RCC 7860 (cell line): Measurements from ENCODE around the gene PKHD1.
"Not testable (repeated sequence)": the region's sequence is repeated elsewhere in the genome, so short reads cannot be mapped to it uniquely, and the experiment has no call there.

Source experiments
- DNase-seq: peaks from one replicate; pipeline ENCODE4 v3.0.0-alpha.2; 2015; ENCODE audit warnings: low spot score
- FAIRE-seq: peaks from 2 replicates; lab custom pipeline; 2012; peaks lifted over from hg19 to GRCh38; lab: Jason Lieb, UNC

Gene PKHD1

GRCh38 chr6:52000064-52000463, 87.3 kb downstream of the PKHD1 start:
- no peak for FAIRE-seq
- DNase-seq: no peak

DNA sequence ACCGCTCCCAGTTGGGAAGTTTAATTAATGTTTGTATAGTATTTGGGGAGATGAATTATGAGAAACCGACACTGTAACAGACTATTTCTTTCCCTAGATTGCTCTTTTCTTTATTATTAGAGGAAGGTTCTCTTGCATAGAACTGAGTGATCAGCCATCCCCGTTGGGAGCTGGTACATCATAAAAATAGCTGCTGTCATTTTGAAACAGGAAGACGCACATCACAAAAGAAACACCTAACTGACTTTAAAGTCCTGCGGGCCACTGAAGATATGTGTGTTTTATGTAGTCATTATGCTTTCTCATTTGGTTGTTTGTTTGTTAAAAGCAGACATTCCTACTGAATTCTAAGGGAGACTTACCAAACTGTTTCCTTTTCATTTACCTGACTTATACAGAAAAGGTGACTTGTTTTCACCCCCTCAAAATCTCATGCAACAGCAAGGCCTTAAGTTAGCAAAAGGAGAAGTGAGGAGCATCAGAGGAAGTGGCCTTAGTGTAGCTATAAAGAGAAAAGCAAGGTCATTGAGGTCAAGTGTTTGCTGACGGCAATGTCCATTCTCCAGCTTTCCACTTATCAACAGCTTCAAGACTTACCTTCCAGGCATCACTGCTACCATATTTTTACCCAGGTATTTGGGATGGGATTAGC, 91.0 kb downstream of the PKHD1 start:
- DNase-seq (no peak), FAIRE-seq (no peak)

DNA sequence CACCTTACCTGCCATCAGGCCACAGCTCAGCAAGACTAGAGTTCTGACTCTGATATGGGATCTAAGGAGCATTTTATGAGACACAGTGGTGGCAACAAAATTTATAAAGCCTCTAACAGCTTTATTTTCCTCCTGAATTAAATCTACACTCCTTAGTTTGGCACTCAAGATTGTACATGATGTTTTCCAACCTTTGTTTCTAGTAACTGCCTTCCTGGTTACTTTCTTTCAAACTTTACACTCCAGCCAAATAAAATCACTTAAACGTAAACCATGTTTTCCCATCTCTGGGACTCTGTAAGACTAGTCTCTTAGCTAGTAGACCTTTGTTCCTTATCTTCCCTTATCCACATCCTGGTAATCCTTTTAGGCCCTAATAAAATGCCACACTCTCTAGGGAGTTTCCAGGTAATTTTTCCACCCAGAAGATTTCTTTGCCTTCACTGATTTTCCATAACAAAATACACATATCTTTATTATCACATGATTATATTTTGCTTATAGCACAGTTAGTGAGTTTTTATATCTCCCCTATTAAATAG, 92.1 kb downstream of the PKHD1 start:
- FAIRE-seq (no peak), DNase-seq (no peak)

DNA sequence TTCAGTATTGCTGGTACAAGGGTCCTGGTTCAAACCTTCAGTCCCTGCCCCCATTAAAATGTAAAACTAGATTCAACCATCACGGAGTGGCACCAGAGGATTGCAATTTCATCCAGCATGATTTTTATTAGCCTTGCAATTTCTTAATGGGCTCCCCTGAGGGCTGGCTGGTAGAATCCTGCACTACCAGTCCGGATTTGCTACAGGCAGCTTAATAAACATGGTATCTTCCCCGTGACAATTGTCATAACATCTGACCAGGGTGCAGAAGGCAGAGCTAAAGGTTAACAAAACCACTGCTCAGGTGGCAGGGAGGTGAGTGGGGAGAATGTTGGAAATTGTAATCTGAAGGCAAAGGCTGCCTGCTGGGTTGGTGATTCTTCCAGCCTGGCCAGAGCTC, 94.5 kb downstream of the PKHD1 start:
- DNase-seq (no peak), FAIRE-seq (no peak)

DNA sequence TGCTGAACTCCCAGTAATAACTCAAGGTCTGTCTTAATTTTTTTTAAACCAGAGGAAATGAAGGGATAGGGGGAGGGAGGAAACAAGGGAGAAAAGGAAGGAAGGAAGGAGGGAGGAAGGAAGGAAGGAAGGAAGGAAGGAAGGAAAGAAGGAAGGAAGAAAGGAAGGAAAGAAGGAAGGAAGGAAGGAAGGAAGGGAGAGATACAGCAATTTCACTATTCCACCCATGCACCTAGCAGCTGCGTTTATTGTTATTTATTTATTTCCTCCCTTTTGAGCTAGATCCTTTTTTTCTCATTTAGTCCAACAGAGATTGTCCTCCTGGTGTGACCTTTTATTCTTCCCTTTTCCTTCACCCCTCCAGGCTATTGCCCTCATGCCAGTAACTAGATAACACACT, 97.6 kb downstream of the PKHD1 start:
- FAIRE-seq: no peak

GRCh38 chr6:51986864-51987263, 100.5 kb downstream of the PKHD1 start:
- no peak for FAIRE-seq
- DNase-seq: no peak

More for the DNA sequence above, 97.6 kb downstream of the PKHD1 start:
- no peak for DNase-seq

DNA sequence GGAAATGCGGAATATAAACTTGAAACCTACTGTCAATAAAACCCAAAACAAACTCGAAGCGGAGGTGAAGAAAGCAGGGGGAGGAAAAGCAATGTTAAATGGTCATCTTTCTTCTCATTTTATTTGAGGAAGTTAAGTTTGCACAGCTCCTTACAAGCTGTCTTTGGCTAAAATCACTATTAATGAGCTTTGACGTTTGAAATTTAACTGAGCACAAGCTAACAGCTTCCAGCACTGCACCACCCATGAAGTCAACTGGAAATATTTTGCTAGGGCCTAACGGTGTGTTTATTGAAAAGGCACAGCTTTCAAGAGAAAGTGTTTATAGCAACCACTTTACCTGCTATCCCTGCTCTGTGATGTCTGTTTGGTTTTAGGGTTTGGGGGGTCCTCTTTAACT, 103.8 kb downstream of the PKHD1 start:
- no peak for FAIRE-seq

GRCh38 chr6:51982695-51983094, 104.7 kb downstream of the PKHD1 start:
- not testable (repeated sequence) for FAIRE-seq, DNase-seq

More for the DNA sequence above, 103.8 kb downstream of the PKHD1 start:
- DNase-seq: no peak

DNA sequence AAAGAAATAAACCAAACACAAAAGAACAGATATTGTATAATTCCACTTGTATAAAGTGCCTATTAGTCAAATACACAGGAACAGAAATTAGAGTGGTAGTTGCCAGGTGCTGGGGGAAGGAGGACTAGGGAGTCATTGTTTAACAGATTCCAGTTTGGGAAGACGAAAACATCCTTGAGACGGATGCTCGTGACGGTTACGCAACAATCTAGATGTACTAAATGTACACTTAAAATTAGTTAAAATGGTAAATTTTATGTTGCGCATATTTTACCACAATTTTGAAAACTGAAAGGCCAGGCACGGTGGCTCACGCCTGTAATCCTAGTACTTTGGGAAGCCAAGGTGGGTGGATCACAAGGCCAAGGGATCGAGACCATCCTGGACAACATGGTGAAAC, 111.0 kb downstream of the PKHD1 start:
- FAIRE-seq (no peak), DNase-seq (no peak)

GRCh38 chr6:51972659-51973058, 114.8 kb downstream of the PKHD1 start:
- FAIRE-seq (no peak), DNase-seq (no peak)

DNA sequence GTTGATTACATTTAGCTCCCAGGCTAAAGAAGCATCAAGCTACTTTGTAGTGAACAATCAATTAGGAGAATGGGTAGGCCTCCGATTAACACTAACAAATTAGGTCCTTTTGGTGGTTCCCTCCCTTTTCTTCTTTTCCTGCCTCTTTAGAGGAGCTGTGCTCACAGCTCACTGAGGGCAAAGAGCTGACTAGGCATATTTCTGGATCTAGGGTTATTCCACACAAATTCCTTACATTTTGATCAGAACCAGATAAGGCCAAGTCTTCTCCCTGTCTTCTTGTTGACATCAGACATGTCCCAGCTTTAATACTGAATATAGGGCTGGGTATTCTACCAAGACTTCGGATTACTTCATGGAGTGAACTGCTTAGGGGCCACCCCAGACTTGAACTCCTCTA, 119.1 kb downstream of the PKHD1 start:
- no peak for FAIRE-seq
- DNase-seq: no peak

DNA sequence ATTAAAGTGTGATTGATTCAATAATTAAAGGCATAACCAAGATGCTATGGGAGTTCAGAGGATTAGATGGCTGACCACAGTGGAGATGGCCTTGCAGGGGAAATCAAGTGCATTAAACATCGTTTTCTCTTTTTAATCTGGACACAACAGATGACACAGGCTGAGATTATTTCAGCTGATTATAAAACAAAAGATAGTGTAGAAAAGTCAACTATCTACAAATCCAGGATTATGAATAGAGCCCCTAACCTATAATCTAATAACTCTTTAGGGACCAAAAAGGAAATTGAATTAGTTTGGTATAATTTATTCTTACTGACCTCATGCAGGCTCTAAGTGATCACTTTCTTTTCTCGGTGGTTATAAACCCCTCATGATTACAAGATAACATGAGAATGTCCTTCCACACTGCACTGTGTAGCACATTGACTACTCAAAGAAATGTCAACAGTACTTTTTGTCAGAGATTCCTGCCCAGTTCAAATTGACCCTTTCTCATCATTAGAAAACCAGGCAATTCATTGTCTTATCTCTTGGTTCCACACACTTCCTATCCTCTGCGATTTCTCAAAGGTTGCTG, 122.1 kb downstream of the PKHD1 start:
- DNase-seq: no peak
- no peak for FAIRE-seq

- no peak for FAIRE-seq
- no peak for DNase-seq
Observed at GRCh38 chr6:51963980-51964379, 123.4 kb downstream of the PKHD1 start.

DNA sequence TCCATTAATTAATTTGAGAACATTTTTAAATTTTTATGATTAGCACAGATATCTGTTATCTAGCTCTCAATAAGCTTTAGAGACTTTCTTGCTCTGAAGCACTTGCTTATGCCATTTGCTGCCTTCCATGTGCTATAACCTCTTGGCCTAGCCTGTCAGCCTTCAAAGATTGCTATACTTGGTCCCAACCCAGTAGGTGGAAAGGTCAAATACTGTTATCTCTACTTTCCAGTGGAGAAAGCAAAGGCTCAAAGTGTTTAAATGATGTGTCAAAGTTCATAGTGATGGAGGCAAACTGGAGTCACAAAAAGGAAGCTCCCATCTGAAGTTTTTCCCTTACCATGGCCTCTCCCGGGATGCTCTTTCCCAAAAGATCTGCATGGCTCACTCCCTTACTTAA, 125.1 kb downstream of the PKHD1 start:
- FAIRE-seq: no peak
- no peak for DNase-seq

- DNase-seq: no peak
- no peak for FAIRE-seq
Observed at GRCh38 chr6:51960419-51960818, 127.0 kb downstream of the PKHD1 start.

GRCh38 chr6:51959744-51960383, 127.5 kb downstream of the PKHD1 start:
- DNase-seq (peak; percentile 29), FAIRE-seq (peak; percentile 48)

GRCh38 chr6:51954681-51955080, 132.7 kb downstream of the PKHD1 start:
- DNase-seq (no peak), FAIRE-seq (no peak)

- FAIRE-seq: no peak
- no peak for DNase-seq
Observed at GRCh38 chr6:51953246-51953645, 134.2 kb downstream of the PKHD1 start.

DNA sequence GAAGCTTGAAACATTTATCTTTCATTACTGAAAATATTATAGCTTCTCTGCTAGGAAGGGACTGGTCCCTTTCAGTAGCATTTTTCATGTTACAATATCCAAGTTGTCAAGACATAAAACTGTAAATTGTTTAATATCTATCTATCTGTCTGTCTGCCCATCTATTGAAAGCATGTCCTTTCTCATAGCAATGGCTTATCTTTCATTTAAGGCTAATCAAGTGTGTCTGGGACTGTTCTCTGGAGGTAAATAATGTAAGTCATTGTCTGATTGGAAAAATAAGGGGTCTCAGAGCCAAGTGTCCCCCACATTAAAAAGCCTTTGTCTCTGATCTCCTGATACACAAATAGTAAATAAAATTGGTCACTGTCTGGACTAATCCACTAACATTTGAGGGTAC, 135.5 kb downstream of the PKHD1 start:
- DNase-seq (no peak), FAIRE-seq (no peak)

GRCh38 chr6:51949526-51949925, 137.9 kb downstream of the PKHD1 start:
- FAIRE-seq (no peak), DNase-seq (no peak)

DNA sequence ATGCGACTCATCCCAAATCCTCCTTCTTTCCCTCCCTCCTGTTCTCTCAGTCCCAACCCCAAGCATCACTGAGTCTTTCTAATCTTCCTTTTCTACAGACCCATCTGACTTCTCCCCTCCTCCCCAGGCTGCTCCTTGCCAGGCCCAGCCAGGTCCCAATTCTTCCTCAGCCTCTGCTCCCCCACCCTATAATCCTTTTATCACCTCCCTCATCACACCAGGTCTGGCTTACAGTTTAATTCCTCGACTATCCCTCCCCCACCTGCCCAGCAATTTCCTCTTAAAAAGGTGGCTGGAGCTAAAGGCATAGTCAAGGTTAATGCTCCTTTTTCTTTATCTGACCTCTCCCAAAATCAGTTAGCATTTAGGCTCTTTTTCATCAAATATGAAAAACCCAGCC, 147.7 kb downstream of the PKHD1 start:
- not testable (repeated sequence) for DNase-seq, FAIRE-seq
